ENCODE measurements around the gene PROS1. TPM values are rescaled to one million over a fixed set of nuclear protein-coding genes. Genes with fewer than 3 reads are reported as not detected.

PROS1 gene
- total RNA-seq, 1 experiment from 2014 or later: 23.4 TPM

GRCh38 chr3:94001827-94002495 is 28.3 kb upstream of the PROS1 start:
- no peaks in the 10 kb centered on the region for H3K9me3 ChIP-seq
- no peaks in the 10 kb centered on the region for H3K27me3 ChIP-seq (replicated peaks; ENCODE audit: control insufficient read depth, insufficient read depth, low read length)
- no peak overlapping the region for H3K4me3 ChIP-seq (ENCODE audit: low read depth, low read length)
- CTCF ChIA-PET: no interaction called here
- no peaks in the 10 kb centered on the region for H3K36me3 ChIP-seq (ENCODE audit: control insufficient read depth, insufficient read depth, low read length)
- no peak for TF ChIP-seq CTCF (IDR thresholded peaks at IDR 0.05; ENCODE audit: insufficient read depth in 1 of 2, low read depth in 1 of 2, low read length in 1 of 2, severe bottlenecking in 1 of 2, unreplicated experiment in 1 of 2)
- H3K27ac Mint-ChIP-seq (ENCODE audit: unreplicated experiment): no peak overlapping the region
- no peak for DNase-seq
- no peaks in the 10 kb centered on the region for H3K4me1 Mint-ChIP-seq (ENCODE audit: low read depth, unreplicated experiment)
- H3K27me3 Mint-ChIP-seq (ENCODE audit: insufficient read depth, unreplicated experiment): no peaks in the 10 kb centered on the region
- no peaks in the 10 kb centered on the region for H3K4me1 ChIP-seq
- no TSS peak for BruUV-seq (replicated peaks)
- no peaks in the 10 kb centered on the region for H3K36me3 Mint-ChIP-seq (ENCODE audit: insufficient read depth, unreplicated experiment)
- POLR2A ChIA-PET: no interaction called here
- H3K4me3 Mint-ChIP-seq (ENCODE audit: unreplicated experiment): no peak overlapping the region
- no peaks in the 10 kb centered on the region for H3K9me3 Mint-ChIP-seq (ENCODE audit: unreplicated experiment)
- intact Hi-C loops (cut with micrococcal nuclease; ENCODE audit: unreplicated experiment): no loop called here

- CTCF ChIA-PET: no interaction called here
- H3K4me3 ChIP-seq (ENCODE audit: low read depth, low read length): no peak overlapping the region
- no peak overlapping the region for H3K27ac Mint-ChIP-seq (ENCODE audit: unreplicated experiment)
Measured at GRCh38 chr3:94001191-94001590, 27.5 kb upstream of the PROS1 start.

GRCh38 chr3:93994056-93994455 is 20.4 kb upstream of the PROS1 start:
- ChIA-PET CTCF (no interaction called here), POLR2A (no interaction called here)
- intact Hi-C loops (cut with micrococcal nuclease; ENCODE audit: unreplicated experiment): no loop called here
- H3K9me3 ChIP-seq: no peaks in the 10 kb centered on the region
- no peaks in the 10 kb centered on the region for H3K36me3 Mint-ChIP-seq (ENCODE audit: insufficient read depth, unreplicated experiment)
- H3K36me3 ChIP-seq (ENCODE audit: control insufficient read depth, insufficient read depth, low read length): no peaks in the 10 kb centered on the region
- no peaks in the 10 kb centered on the region for H3K9me3 Mint-ChIP-seq (ENCODE audit: unreplicated experiment)
- BruUV-seq (replicated peaks): no TSS peak
- no peak overlapping the region for H3K4me3 ChIP-seq (ENCODE audit: low read depth, low read length)
- H3K4me1 ChIP-seq: no peaks in the 10 kb centered on the region
- no peaks in the 10 kb centered on the region for H3K27me3 ChIP-seq (replicated peaks; ENCODE audit: control insufficient read depth, insufficient read depth, low read length)
- H3K4me1 Mint-ChIP-seq (ENCODE audit: low read depth, unreplicated experiment): no peaks in the 10 kb centered on the region
- DNase-seq: no peak
- H3K4me3 Mint-ChIP-seq (ENCODE audit: unreplicated experiment): no peak overlapping the region
- TF ChIP-seq CTCF (IDR thresholded peaks at IDR 0.05; ENCODE audit: insufficient read depth in 1 of 2, low read depth in 1 of 2, low read length in 1 of 2, severe bottlenecking in 1 of 2, unreplicated experiment in 1 of 2): no peak
- H3K27me3 Mint-ChIP-seq (ENCODE audit: insufficient read depth, unreplicated experiment): no peaks in the 10 kb centered on the region
- no peak overlapping the region for H3K27ac Mint-ChIP-seq (ENCODE audit: unreplicated experiment)

More at GRCh38 chr3:94001191-94001590, 27.5 kb upstream of the PROS1 start:
- H3K36me3 ChIP-seq (ENCODE audit: control insufficient read depth, insufficient read depth, low read length): no peaks in the 10 kb centered on the region
- no peaks in the 10 kb centered on the region for H3K27me3 ChIP-seq (replicated peaks; ENCODE audit: control insufficient read depth, insufficient read depth, low read length)
- H3K36me3 Mint-ChIP-seq (ENCODE audit: insufficient read depth, unreplicated experiment): no peaks in the 10 kb centered on the region
- POLR2A ChIA-PET: no interaction called here
- no TSS peak for BruUV-seq (replicated peaks)
- no peaks in the 10 kb centered on the region for H3K27me3 Mint-ChIP-seq (ENCODE audit: insufficient read depth, unreplicated experiment)
- H3K9me3 Mint-ChIP-seq (ENCODE audit: unreplicated experiment): no peaks in the 10 kb centered on the region
- no peak overlapping the region for H3K4me3 Mint-ChIP-seq (ENCODE audit: unreplicated experiment)
- no peak for TF ChIP-seq CTCF (IDR thresholded peaks at IDR 0.05; ENCODE audit: insufficient read depth in 1 of 2, low read depth in 1 of 2, low read length in 1 of 2, severe bottlenecking in 1 of 2, unreplicated experiment in 1 of 2)
- H3K4me1 ChIP-seq: no peaks in the 10 kb centered on the region
- intact Hi-C loops (cut with micrococcal nuclease; ENCODE audit: unreplicated experiment): no loop called here
- H3K9me3 ChIP-seq: no peaks in the 10 kb centered on the region
- no peak for DNase-seq
- no peaks in the 10 kb centered on the region for H3K4me1 Mint-ChIP-seq (ENCODE audit: low read depth, unreplicated experiment)
